ENCODE measurements around the gene TAF6L.
"Not testable (repeated sequence)": the region's sequence is repeated elsewhere in the genome, so short reads cannot be mapped to it uniquely, and the experiment has no call there.

TAF6L gene

GRCh38 chr11:62757846-62758788, 13.1 kb upstream of the TAF6L start:
- no peak for DNase-seq (ENCODE audit: low read depth)

- not testable (repeated sequence) for DNase-seq (ENCODE audit: low read depth)
Observed at GRCh38 chr11:62760867-62761227, 10.3 kb upstream of the TAF6L start.

GRCh38 chr11:62770778-62771143, 435 bp upstream of the TAF6L start:
- no peak for DNase-seq (ENCODE audit: low read depth)

- DNase-seq (ENCODE audit: low read depth): no peak
Observed at GRCh38 chr11:62774407-62774806, 3.2 kb downstream of the TAF6L start.

- DNase-seq (ENCODE audit: low read depth): no peak
Observed at GRCh38 chr11:62775646-62776045, 4.5 kb downstream of the TAF6L start.

- DNase-seq (ENCODE audit: low read depth): no peak
Observed at GRCh38 chr11:62777389-62777788, 6.2 kb downstream of the TAF6L start.

- DNase-seq (ENCODE audit: low read depth): no peak
Observed at GRCh38 chr11:62778441-62778840, 7.2 kb downstream of the TAF6L start.

GRCh38 chr11:62782753-62783152, 11.6 kb downstream of the TAF6L start:
- DNase-seq (ENCODE audit: low read depth): no peak

- no peak for DNase-seq (ENCODE audit: low read depth)
Observed at GRCh38 chr11:62786318-62787004, 15.3 kb downstream of the TAF6L start.

GRCh38 chr11:62787005-62787759, 16.0 kb downstream of the TAF6L start, which contains the start of gene TMEM179B:
TMEM179B (plus strand) TSS chr11:62787402; CDS start chr11:62787432, 30 bp downstream.
- DNase-seq (ENCODE audit: low read depth): peak; percentile 93

- DNase-seq (ENCODE audit: low read depth): no peak
Observed at GRCh38 chr11:62788991-62789390, 17.8 kb downstream of the TAF6L start.

GRCh38 chr11:62789576-62789975, 18.4 kb downstream of the TAF6L start:
- DNase-seq (ENCODE audit: low read depth): no peak

GRCh38 chr11:62791501-62792201, 20.5 kb downstream of the TAF6L start, which contains the start of gene TMEM223:
TMEM223 (minus strand) TSS chr11:62792006; CDS start chr11:62791994, 12 bp downstream.
- DNase-seq (ENCODE audit: low read depth): no peak

- DNase-seq (ENCODE audit: low read depth): no peak
Observed at GRCh38 chr11:62792202-62792575, 21.0 kb downstream of the TAF6L start.

- DNase-seq (ENCODE audit: low read depth): no peak
Observed at GRCh38 chr11:62794201-62794775, 23.1 kb downstream of the TAF6L start.

- DNase-seq (ENCODE audit: low read depth): no peak
Observed at GRCh38 chr11:62796281-62796680, 25.1 kb downstream of the TAF6L start.

GRCh38 chr11:62799486-62799885, 28.3 kb downstream of the TAF6L start:
- DNase-seq (ENCODE audit: low read depth): no peak

GRCh38 chr11:62801071-62801470, 29.9 kb downstream of the TAF6L start:
- no peak for DNase-seq (ENCODE audit: low read depth)

GRCh38 chr11:62804310-62805075, 33.3 kb downstream of the TAF6L start:
- no peak for DNase-seq (ENCODE audit: low read depth)

GRCh38 chr11:62805076-62805892, 34.1 kb downstream of the TAF6L start, which contains the start of gene NXF1:
NXF1 (minus strand) TSS chr11:62805440; CDS start chr11:62805356, 84 bp downstream.
- DNase-seq (ENCODE audit: low read depth): peak; percentile 58

Measured in non-pigmented ciliary epithelial cell (primary cell).